ENCODE measurements around the gene REPIN1.

The REPIN1 gene

DNA sequence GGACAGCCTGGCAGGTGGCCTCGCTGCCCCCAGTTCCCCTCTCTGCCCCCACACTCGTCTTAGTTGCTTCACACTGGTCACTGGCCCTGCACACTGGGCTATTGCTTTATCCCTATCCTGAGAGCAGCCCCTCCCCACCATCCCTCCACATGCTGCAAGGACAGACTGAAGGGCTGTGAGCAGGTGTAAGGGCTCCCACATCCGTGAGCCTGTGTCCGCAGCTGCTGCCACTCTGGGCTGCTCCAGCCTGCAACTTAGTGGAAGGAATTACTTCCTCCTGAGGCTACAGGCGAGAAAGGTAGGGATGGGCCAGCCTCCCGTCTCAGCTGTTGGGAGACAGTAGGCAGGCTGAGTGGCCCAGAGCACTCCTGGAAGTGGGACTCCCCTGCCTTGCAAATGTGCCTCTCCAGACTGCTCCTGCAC lies 31.0 kb upstream of the REPIN1 start:
- no peak for DNase-seq

- DNase-seq, result no peak
These were observed 30.3 kb upstream of the REPIN1 start for GRCh38 chr7:150338166-150338829.

- no peak for DNase-seq
These were observed 29.2 kb upstream of the REPIN1 start for GRCh38 chr7:150339409-150339809.

DNA sequence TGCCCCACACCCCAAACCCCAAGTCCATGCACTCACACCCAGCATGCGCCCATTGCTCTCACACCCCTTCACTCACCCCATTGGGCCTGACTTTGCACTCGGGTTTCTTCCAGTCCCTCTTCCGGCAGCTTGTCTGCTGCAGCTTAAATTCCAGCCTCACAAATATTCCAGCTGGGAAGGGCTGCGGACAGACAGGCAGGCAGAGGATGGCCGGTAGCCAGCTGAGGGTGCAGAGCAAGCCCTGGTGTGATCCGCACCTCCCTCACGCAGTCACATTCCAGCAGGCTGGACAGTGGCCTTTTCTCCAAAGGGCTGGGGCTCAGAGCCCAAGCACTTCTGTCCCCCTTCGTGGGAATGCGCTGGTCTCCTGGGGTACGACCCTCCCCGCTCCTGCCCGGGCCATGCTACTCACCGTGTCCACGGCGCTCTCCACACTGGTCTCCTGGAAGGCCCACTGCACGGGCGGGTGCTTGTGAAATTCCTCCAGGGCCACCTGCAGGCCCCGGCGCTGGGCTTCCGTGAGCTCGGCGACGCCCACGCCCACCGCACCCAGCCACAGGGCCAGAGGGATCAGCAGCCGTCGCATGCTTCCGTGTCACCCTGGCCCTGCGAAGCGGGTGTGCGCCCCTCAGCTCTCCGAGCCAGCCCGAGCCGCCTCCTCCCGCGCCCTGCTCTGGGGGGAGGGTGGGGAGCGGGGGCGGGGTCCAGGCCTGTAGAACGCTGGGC lies 28.4 kb upstream of the REPIN1 start:
- no peak for DNase-seq

DNA sequence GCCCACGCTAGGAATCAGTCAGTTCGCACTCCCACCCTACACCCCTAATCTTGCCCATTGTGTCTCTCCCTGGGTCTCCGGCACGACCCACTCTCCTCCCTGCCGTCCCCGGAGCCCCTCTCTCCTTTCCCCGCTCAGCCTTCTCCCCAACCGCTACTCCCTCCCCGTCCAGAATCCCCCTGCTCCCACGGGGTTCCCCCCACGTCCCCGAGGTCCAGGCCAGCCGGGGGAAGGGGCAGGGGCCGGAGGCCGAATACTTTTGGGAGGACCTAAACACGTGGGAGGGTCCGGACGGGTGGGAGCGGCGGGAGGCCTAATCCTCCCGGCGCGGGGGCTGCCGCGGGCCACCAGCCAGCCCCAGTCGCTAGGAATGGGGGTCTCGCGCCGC lies 27.8 kb upstream of the REPIN1 start:
- DNase-seq, result no peak

DNA sequence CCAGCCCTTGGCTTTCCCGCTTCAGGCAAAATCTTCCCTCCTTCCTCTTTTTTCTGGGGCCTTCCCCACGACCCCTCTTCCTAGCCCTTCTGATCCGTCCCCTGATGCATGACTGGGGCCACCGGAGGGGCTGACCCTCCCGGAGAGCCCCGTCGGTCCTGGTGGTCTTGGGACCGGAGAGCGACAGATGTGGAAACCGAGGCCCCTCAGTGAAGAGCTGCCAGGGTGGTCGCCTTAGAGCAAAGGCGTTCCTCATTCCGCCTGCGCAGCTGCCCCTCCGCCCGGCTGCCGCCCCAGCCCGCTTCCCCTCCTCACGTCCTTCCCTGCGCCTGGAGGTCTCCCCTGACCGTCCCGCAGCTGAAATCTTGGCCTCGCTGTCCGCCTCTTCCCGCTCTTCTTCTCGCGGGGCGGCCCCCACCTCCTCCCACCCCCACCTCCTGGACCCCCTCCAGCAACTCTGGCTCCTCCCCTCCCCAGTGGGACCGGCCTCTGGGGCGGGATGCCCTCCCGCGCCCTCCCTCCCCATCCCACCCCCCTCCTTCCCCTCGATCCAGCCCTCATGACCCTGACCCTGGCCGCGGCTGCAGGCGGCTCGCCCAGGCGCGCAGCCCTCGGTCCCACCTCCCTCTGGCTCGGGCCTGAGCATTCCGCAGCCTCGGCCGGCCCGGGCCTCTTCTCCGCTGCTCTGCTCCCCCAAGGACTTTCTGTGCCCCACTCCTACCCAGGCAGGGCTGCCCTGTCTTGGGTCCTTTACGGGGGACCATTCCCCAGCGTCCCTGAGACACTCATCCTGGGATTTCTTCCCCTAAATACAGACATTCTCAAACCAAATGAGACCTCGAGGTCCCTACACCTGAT lies 27.1 kb upstream of the REPIN1 start, which contains the start of gene RARRES2:
TSS of gene RARRES2 (minus strand) at position 367 of the 858 bp plus-strand sequence. CDS start 1,020 bp downstream, outside the sequence.
- DNase-seq, result no peak

DNA sequence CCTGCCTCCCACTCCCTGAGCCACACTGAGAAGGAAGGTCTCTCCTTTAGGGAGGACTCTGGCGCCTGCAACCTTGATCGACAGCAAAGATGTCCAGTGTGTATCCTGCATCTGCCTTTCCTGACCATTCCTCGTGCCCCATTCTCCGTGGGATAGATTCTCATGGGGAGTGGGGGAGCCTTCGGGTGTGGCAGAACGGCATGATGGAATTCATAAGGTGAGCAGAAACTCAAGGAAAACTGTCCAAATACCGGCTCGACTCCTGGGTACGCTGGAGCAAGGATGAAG lies 26.6 kb upstream of the REPIN1 start:
- no peak for DNase-seq

DNA sequence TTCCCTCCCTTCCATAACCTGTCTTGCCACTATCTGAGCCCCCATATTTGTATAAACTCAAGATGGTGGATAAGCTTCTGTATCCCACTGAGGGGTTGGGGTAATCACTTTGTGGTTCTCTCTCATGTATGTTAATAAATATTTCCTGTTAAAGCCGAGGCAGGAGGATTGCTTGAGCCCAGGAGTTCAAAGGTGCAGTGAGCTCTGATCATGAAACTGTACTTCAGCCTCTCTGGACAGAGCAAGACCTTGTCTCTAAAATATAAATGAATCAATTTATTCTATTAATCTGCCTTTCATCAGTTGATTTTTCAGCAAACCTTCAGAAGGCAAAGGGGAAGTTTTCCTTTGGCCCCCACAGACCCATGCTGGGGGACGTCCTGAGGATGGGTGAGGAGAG lies 25.4 kb upstream of the REPIN1 start:
- no peak for DNase-seq

GRCh38 chr7:150344299-150344698 lies 24.3 kb upstream of the REPIN1 start:
- no peak for DNase-seq

GRCh38 chr7:150345012-150345411 lies 23.6 kb upstream of the REPIN1 start:
- DNase-seq, result no peak

- no peak for DNase-seq
These were observed 21.7 kb upstream of the REPIN1 start for GRCh38 chr7:150346922-150347321.

DNA sequence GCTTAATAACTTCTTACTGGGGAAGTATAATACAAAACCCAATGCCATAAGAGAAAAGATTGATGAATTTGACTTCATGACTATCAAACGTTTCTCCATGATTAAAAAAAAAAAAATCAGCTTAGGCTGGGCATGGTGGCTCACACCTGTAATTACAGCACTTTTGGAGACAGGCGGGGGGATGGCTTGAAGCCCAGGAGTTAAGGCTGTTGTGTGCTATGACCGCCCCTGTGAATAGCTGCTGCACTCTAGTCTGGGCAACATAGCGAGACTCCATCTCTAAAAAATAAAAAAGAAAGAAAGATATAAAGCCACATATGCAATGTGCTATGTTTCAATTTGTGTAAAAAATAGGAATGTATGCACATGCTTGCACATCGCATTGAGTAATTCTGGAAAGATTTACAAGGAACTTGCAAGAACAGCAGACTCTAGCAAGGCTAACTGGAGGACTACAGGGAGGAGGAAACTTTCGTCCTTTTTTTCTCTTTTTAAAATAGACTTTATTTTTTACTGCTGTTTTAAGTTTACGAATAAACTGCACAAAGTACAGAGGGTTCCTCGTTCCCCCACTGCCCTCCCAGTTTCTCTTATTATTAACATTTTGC lies 16.9 kb upstream of the REPIN1 start:
- DNase-seq, result no peak

GRCh38 chr7:150355666-150356059 lies 13.0 kb upstream of the REPIN1 start:
- no peak for DNase-seq

GRCh38 chr7:150356265-150356897 lies 12.2 kb upstream of the REPIN1 start:
- DNase-seq, result peak; percentile 33 to 62

- peak; percentile 64 to 80 for DNase-seq
These were observed 11.4 kb upstream of the REPIN1 start for GRCh38 chr7:150357270-150357669.

DNA sequence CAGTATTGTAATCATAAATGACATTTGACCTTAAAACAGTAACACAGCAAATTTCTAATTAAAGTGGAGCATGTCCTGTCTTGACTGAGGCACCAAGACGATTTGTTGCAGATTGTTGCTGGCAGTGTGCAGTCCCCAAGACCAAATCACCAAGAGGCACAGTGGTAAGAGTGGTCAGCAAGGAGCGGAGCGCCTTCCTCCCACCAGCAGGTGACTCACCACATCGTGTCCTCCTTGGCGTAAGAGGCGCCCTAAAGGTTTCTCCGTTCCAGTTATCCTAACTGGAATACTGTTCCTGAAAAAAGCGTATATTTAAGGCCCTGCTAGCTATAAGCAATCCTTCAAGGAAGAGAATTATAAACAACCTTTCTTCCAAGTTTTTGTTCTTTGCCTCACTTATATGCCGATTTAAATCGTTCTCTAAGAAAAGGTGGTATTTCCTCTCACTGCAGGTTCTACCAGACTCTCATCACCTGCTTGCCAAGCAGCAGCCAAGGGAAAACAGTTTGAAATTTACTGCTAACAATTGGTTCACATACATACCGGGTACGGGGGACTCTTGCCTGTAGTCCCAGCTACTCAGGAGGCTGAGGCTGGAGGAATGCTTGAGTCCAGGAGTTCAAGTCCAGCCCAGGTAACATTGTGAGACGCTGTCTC lies 10.7 kb upstream of the REPIN1 start:
- no peak for DNase-seq

- no peak for DNase-seq
These were observed 10.2 kb upstream of the REPIN1 start for GRCh38 chr7:150358433-150358832.

DNA sequence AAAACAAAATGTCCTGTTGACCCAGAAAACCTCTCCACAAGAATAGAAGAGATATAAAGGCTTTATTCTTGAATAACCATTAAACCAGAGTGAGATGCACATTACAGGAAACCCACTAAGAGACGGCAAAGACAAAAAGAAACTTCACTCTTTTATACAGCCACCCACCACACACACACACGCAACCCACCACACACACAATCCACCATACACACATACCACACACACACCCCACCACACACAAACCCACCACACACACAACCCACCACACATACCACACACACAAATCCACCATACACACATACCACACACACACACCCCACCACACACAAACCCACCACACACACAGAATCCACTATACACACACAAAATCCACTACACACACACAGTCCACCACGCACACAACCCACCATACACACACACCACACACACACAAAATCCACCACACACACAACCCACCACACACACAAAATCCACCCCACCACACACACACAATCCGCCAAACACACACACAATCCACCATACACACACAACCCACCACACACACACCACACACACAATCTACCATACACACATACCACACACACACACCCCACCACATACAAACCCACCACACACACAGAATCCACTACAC lies 9.5 kb upstream of the REPIN1 start:
- DNase-seq, result no peak

DNA sequence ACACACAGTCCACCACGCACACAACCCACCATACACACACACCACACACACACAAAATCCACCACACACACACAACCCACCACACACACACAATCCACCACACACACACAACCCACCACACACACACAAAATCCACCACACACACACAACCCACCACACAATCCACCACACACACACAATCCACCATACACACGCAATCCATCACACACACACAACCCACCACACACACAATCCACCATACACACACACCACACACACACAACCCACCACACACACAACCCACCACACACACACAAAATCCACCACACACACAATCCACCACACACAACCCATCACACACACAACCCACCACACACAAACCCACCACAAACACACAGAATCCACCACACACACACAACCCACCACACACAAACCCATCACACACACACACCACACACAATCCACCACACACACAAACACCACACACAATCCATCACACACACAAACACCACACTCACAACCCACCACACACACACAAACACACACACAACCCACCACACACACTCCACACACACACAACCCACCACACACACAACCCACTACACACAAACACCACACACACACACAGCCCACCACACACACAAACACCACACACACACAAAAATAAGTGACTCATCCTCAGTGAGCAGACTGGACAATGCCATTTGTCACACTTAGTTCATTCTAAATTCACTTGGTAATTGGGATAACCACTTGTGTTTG lies 8.8 kb upstream of the REPIN1 start:
- no peak for DNase-seq

GRCh38 chr7:150360363-150361058 lies 8.1 kb upstream of the REPIN1 start:
- DNase-seq, result no peak

All from CD4-positive, alpha-beta T cell treated with Interleukin-4 for 1 hour (primary cell).